D721Med (cell line): ENCODE measurements around the gene TRERF1.

Source experiments
- DNase-seq: peaks from one replicate; pipeline ENCODE4 v3.0.0; 2011; ENCODE audit warnings: low spot score; ENCODE audit not compliant: insufficient read length
- FAIRE-seq: peaks from 2 replicates; lab custom pipeline; 2011; peaks lifted over from hg19 to GRCh38; lab: Jason Lieb, UNC
- TF ChIP-seq, protein P1 (sequence below): IDR thresholded peaks from 2 replicates; pipeline ENCODE4 v1.5.1; 2012; ENCODE audit warnings: mild to moderate bottlenecking, control low read depth; ENCODE audit not compliant: insufficient read depth; ENCODE audit errors: missing control alignments

Gene TRERF1

DNA sequence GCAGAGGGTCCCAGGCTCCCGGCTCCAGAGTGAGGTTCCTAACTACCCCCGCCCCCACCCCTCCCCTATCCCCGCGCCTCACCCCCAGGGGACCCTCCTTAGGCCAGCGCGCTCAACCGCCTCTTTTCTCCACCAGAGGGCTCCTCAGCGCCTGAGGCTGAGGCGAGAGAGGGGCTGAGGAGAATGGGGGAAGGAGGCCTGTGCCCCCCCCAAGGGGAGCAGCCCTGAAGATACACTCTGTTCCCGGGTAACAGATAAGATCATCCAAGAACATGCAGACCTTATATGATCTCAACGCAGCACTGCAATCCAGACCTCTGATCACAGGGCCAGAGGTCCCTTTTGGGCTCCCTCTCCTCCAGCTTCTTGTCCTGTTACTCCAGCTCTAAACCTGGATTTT, 190.8 kb downstream of the TRERF1 start:
- TF ChIP-seq, protein P1, sequence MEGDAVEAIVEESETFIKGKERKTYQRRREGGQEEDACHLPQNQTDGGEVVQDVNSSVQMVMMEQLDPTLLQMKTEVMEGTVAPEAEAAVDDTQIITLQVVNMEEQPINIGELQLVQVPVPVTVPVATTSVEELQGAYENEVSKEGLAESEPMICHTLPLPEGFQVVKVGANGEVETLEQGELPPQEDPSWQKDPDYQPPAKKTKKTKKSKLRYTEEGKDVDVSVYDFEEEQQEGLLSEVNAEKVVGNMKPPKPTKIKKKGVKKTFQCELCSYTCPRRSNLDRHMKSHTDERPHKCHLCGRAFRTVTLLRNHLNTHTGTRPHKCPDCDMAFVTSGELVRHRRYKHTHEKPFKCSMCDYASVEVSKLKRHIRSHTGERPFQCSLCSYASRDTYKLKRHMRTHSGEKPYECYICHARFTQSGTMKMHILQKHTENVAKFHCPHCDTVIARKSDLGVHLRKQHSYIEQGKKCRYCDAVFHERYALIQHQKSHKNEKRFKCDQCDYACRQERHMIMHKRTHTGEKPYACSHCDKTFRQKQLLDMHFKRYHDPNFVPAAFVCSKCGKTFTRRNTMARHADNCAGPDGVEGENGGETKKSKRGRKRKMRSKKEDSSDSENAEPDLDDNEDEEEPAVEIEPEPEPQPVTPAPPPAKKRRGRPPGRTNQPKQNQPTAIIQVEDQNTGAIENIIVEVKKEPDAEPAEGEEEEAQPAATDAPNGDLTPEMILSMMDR: peak; percentile 46
- DNase-seq (peak; percentile 71), FAIRE-seq (no peak)

DNA sequence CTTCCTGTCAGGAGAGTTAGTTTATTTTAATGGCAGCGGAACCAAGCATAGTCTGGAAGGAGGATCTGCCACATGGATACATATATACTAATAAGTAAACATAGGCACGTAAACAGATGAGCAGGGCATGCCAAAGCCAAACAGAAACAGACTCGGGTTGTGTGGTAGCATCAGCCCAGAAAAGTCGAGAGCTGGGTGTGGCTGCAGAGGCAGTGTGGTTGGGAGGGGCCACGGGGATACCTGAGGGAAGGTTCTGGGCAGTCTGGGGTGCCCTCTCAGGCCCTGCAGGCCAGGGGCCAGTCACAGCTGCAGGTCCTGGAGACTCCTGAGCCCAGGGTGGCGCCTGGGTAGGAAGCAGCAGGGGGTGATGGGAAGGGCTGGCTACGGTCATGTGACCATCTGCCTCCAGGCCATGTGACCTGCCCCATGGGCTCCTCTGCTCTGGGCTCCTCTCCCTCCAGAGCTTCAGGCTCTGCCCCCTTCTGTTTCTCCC, 191.3 kb downstream of the TRERF1 start:
- FAIRE-seq (no peak), DNase-seq (peak; percentile 32)
- TF ChIP-seq, protein P1: no peak

DNA sequence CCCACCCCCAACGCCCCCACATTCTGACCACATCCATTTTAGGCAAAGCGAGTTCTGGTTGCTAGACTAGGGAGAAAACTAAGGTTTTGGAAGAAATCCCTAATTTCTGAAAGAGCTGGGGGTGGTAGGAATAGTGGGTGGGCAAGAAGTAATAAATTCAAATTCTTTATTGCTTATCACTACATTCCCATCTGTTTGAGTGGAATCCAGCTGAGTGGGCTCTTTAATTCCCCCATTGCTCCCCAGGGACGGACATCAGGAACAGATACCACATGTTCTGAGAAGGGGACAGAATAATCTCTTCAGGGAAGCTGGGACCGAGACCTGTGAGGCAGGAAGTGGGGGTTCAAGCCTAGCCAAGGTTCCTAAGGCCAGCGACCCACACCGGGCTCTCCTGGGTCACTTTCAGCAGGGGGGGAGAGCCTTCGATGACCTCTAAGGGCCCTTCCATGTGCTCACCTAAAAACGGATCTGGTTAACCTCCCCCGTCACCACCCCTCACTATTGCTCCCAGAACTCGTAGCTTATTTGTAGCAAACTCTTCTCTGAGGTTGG, 191.8 kb downstream of the TRERF1 start:
- DNase-seq (no peak), FAIRE-seq (no peak)
- TF ChIP-seq, protein P1: no peak

DNA sequence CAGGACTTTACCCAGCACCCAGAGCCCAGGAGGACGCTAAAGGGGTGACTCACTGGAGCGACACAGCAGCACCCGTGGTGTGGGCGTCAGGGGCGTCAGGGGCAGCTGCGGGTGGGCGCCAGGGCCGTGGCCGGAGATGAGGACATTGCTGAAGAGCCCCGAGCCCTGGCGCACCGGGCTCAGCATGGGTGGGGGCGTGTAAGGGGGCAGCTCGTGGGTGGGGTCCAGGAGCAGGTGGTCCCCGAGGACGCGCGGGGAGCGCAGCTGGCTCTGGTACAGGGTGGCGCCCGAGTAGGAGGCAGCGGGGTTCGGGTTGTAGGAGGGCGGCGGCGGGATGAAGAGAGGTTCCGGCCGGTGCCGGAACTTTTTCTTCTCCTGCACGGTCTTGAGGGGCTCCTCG, 192.4 kb downstream of the TRERF1 start:
- FAIRE-seq (no peak), DNase-seq (no peak)
- TF ChIP-seq, protein P1: no peak

DNA sequence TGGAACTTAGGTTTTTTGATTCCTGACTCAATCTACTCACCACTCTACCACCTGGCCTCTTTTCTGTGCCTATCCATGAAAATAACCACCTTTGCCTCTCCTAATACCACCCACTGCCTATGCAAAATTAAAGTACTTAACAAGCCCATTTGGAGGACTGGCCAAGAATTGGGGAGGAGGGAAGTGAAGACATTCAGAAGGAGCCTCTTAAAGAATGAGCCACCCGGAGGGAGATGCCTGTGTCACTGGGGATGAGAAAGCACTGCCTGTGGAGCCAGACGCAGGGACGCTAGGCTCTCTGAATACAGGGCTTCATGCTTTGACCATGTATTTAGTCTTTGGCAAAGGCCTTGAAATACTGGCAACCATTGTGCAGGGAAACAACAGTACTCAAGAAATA, 194.1 kb downstream of the TRERF1 start:
- no peak for FAIRE-seq
- no peak for DNase-seq

DNA sequence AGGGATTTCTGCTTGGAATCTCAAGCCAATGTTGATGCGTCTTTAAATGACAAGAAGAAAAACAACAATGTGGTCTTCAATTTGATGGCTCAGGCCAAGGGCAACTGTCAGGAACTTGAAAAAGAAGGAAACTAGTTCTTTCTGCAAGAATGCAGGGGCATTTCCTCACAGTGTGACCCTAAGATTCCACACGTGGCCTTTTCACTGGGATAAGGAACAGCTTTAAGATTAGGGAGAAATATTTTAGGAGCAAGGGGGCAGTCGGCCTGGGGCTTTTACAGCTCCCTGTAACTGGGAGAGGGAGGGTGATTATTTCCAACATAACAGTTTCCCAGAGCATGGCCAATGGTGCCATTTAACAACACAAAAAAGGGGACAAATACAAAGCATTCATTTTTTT, 194.7 kb downstream of the TRERF1 start:
- DNase-seq (no peak), FAIRE-seq (no peak)
- TF ChIP-seq, protein P1: no peak

More for the DNA sequence above, 194.1 kb downstream of the TRERF1 start:
- TF ChIP-seq, protein P1: no peak

DNA sequence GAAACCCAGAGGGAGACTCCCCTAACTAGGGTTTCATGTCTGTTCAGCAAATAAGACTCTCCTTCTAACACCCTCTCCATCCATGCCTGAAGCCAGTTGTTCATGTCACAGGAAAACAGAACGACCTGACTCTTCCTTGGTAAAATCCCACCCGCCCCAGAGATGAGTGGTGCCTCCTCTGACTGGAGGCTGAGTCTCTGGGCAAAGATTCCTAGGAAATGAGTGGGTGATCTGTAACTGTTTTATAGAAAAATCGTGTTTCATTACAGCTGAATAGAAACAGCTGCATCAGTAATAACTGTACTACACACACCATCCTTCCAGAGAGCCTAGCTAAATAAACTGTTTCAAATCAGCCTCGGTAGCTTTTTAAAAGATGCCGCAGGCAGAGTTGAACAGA, 196.7 kb downstream of the TRERF1 start:
- TF ChIP-seq, protein P1: no peak
- DNase-seq (no peak), FAIRE-seq (no peak)
